ENCODE measurements around the gene ARNT2.

GRCh38 chr15:80414546-80415357, 10.6 kb downstream of the ARNT2 start:
- no peak for TF ChIP-seq TSHZ2 (CRISPR knock-in tag; IDR thresholded peaks at IDR 0.05)
- no peak for TF ChIP-seq ZNF565 (CRISPR knock-in tag; conservative IDR thresholded peaks at IDR 0.05; ENCODE audit: low read depth)
- TF ChIP-seq RARB (CRISPR knock-in tag; IDR thresholded peaks at IDR 0.05): no peak
- no peak for TF ChIP-seq ZC3H10 (CRISPR knock-in tag; IDR thresholded peaks at IDR 0.05)
